ENCODE data around the gene PRDM16.

The PRDM16 gene

GRCh38 chr1:3068564-3069431 lies at the start of gene PRDM16:
Gene PRDM16, plus strand, starts transcription at chr1:3069203. Its CDS starts 57 bp downstream, at chr1:3069260.
- peak; percentile 43 for DNase-seq (ENCODE audit: low read depth)

- no peak for DNase-seq (ENCODE audit: low read depth)
Observed at GRCh38 chr1:3019516-3020051, 49.4 kb upstream of the PRDM16 start.

GRCh38 chr1:3020263-3020909 lies 48.6 kb upstream of the PRDM16 start:
- no peak for DNase-seq (ENCODE audit: low read depth)

DNA sequence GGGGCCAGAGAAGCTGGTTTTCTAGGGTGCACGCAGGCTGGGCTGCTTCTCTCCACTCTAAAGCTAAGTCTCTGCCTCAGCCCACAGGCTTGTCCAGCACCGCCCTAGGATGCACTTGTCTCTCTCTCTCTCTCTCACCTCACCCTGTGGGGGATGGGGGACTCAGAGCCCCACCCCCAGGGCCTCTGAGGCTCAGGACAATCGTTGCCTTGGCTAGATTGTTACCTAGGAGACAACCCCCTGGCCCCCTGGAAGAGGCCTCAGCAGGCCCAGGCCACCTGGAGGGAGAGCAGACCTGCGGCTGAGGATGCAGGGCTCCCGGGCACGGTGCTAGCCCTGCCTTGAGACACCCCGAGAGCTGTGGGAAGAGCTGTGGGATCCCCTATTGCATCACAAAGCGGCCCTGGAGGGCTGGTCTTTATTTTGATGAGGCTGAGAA lies 47.8 kb upstream of the PRDM16 start, which contains the start of gene ACTRT2:
TSS of gene ACTRT2 (plus strand) at position 235 of the 439 bp plus-strand sequence. CDS start 220 bp downstream, outside the sequence.
- no peak for DNase-seq (ENCODE audit: low read depth)

DNA sequence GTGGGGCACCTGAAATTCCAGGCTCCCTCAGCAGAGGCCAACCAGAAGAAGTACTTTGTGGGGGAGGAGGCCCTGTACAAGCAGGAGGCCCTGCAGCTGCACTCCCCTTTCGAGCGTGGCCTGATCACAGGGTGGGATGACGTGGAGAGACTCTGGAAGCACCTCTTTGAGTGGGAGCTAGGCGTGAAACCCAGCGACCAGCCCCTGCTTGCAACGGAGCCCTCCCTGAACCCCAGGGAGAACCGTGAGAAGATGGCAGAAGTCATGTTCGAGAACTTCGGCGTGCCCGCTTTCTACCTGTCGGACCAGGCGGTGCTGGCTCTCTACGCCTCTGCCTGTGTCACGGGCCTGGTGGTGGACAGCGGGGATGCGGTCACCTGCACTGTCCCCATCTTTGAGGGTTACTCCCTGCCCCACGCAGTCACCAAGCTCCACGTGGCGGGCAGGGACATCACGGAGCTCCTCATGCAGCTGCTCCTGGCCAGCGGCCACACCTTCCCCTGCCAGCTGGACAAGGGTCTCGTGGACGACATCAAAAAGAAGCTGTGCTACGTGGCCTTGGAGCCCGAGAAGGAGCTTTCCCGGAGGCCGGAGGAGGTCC lies 47.1 kb upstream of the PRDM16 start:
- DNase-seq (ENCODE audit: low read depth) = no peak

DNA sequence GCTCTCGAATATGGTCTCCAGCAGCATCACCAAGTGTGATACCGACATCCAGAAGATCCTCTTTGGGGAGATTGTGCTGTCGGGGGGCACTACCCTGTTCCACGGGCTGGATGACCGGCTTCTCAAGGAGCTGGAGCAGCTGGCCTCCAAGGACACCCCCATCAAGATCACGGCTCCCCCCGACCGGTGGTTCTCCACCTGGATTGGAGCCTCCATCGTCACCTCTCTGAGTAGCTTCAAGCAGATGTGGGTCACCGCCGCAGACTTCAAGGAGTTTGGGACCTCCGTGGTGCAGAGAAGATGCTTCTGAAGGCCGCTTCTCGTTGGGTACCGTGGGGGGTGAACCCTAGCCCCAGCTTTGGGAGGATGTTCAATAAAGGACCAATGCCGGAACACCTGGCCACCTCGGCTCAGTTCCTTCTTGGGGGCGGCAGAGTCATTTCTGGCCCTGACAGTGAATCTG lies 46.5 kb upstream of the PRDM16 start:
- DNase-seq (ENCODE audit: low read depth) = no peak

DNA sequence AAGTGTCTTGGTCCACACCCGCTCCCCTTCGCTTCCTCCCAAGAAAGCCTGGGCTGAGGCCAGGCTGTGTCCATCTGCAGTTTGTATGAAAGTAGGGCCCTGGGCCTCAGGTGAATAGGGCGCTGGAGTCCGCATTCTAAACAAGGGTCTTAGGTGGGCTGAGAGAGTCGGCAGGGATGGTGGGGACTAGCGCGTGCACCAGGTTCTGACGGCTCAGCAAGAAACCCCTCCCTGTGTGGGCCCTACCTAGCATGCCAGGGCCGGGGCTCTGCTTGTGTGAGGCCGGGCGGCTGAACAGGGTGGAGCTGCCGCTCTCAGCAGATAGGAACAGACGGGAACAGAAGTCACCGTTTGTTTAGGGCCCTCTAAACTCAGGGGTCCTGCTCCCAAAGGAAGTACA lies 46.0 kb upstream of the PRDM16 start:
- DNase-seq (ENCODE audit: low read depth) = no peak

GRCh38 chr1:3024019-3024418 lies 45.0 kb upstream of the PRDM16 start:
- no peak for DNase-seq (ENCODE audit: low read depth)

GRCh38 chr1:3024588-3024987 lies 44.4 kb upstream of the PRDM16 start:
- DNase-seq (ENCODE audit: low read depth) = no peak

- DNase-seq (ENCODE audit: low read depth) = no peak
Observed at GRCh38 chr1:3026124-3026523, 42.9 kb upstream of the PRDM16 start.

DNA sequence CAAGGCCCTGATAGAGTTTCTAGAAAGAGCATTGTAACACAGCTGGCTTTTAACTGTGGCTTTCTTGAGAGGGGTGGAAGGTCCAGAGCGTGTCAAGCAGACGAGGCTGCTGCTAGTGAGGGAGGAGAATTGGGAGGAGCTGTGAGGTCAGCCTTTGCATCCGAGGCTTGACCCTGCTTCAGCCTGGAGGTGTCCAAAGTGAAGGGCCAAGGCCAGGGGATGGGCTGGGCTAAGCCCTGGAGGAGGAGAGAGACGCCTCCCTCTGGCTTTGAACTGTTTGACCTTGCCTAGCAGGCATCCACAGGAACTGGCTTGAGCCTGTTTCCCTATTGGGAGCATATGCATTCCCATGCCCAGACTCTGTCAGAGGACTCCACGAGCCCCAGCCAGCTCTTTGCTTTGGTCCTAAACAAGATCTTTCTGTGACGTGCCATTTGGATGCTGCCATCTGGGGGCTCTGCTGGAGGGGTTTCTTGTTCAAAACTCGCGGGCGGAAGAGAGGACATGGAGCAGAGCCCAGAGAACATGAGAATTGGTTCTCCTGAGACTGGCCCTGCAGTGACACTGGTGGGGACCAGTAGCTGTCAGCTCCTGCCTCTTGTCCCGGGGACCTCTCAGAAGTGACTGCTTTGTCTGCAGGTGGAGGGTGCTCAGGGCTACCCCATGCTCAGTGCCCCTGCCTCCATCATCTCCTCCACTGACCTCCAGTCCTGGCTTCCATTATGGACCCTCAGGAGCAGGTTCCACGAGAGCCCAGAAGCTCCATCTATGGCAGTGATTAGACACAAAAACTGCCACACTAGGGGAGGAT lies 42.2 kb upstream of the PRDM16 start:
- DNase-seq (ENCODE audit: low read depth) = no peak

DNA sequence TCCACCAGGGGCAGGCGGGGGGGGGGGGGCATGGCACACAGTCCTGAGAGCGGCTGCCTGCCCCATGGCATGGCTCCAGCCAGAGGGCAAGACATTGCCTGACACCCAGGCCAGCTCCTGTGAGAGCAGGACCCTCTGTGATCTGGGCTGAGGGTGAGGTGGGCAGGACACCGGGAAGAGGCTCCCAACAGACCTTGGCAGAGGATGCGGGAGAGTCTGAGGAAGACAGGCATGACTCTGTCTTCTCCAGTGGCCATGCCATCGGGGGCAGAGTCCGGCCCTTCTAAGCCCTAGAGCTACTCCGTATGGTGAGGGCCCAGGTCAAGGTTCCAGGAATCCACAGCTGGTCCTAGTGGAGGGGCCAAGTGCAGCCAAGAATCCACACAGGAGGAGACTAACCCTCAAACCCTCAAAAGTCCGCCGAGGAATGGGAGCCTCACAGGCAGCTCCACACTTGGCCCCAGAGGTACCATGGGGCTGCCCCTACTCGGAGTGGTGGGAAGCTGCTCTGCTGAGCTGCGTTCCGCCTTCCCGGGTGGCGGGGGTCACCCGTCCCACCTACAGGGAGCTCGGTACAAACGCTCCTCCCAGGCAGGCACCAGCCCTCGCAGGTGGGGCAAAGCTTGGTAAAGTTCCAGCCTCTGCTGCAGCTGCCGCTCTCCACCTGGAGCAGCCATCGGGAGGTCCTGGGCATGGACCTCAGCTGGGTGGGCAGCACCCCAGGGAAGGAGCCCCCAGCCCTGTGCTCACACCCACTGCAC lies 41.2 kb upstream of the PRDM16 start:
- DNase-seq (ENCODE audit: low read depth) = no peak

DNA sequence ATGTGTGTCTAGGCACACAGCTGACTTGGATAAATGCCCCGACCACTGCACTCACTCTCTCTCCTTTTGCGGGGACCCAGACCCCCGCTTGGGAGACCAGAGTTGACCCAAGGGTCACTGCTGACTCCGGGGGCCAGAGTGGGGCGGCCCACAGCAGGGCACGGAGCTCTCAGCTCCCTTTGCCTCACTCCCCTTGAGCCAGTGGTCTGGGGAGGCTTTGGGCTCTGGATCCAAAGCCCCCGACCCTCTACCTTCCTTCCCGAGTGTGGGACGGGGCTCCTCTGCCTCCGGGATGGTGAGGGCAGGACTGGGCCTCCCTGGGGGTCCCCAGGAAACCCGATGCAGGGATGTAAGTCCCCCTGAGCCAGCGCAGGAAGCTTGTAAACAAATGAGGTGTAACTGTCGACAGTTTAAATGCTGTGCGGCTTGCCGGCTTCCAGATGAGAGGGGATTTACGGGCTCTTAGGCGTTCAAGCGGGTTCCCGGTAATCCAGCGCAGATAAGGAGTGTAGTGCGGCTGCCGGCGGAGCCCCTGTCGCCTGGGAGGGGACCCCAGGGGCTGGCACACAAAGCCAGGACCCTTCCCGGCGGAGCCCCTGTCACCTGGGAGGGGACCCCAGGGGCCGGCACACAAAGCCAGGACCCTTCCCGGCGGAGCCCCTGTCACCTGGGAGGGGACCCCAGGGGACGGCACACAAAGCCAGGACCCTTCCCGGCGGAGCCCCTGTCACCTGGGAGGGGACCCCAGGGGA lies 40.3 kb upstream of the PRDM16 start:
- no peak for DNase-seq (ENCODE audit: low read depth)

- no peak for DNase-seq (ENCODE audit: low read depth)
Observed at GRCh38 chr1:3029481-3029961, 39.5 kb upstream of the PRDM16 start.

GRCh38 chr1:3029991-3030662 lies 38.9 kb upstream of the PRDM16 start:
- no peak for DNase-seq (ENCODE audit: low read depth)

DNA sequence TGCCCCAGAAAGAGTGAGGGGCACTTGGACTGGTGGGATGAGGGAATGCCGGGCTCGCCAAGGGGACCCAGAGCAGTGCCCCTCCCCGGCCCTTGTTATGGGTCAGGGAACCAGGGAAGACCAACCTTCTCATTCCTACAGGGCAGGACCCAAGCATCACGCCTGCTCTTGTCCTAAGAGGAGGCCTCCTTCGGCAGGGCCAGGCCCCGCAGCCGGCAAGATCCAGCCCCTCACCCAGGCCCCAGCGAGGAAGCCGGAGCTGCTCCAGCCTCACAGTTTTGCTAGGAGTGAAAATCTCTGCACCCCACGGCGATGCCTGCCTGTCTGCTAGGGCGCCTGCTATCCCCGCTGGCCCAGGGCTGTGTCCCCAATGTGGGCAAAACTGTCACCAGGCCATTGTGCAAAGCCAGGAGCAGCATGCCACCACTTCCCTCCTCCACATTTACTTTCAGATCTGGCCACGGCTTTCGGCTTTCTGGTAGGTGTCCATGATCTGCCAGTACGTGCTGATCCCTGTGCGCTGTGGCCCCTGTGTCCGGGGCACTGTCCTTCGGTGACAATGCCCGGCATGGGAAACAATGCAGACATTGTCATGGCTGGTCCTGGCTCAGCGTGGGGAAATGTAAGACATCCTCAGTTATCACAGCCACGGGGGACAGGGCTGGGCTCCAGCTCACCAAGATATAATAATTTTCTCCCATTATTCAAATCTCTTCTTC lies 38.2 kb upstream of the PRDM16 start:
- no peak for DNase-seq (ENCODE audit: low read depth)

- no peak for DNase-seq (ENCODE audit: low read depth)
Observed at GRCh38 chr1:3031401-3032221, 37.4 kb upstream of the PRDM16 start.
